DOHH2 (cell line): ENCODE data around the gene SORBS1.

Experiments used
- H3F3A ChIP-seq: fragments of 200-600 bp; sonication (generic), shearing (Covaris generic); 2 replicates; pipeline ENCODE4 v1.6.0; 2016; ENCODE audit warnings: antibody characterized with exemption, mild to moderate bottlenecking; ENCODE audit not compliant: control insufficient read depth, insufficient read depth
- H3K27ac ChIP-seq: fragments of 200-600 bp; sonication (generic); 2 replicates; pipeline ENCODE4 v1.5.1; 2014; ENCODE audit warnings: low read depth, mild to moderate bottlenecking, low read length, moderate library complexity
- H3K27me3 ChIP-seq: fragments of 200-600 bp; sonication (generic); 2 replicates; pipeline ENCODE4 v1.6.1; 2014; ENCODE audit warnings: mild to moderate bottlenecking, low read length, mixed read lengths; ENCODE audit not compliant: control insufficient read depth
- H3K36me3 ChIP-seq: fragments of 200-600 bp; sonication (generic); 2 replicates; pipeline ENCODE4 v1.6.1; 2014; ENCODE audit warnings: mild to moderate bottlenecking, low read length, moderate library complexity, mixed read lengths; ENCODE audit not compliant: control insufficient read depth
- H3K4me1 ChIP-seq: fragments of 200-600 bp; sonication (generic); 2 replicates; pipeline ENCODE4 v1.6.1; 2014; ENCODE audit warnings: mild to moderate bottlenecking, low read length, mixed read lengths; ENCODE audit not compliant: control insufficient read depth
- H3K4me2 ChIP-seq: fragments of 200-600 bp; sonication (generic); 2 replicates; pipeline ENCODE4 v1.6.0; 2014; ENCODE audit warnings: mild to moderate bottlenecking, low read length, moderate library complexity
- H3K4me3 ChIP-seq: fragments of 200-600 bp; sonication (generic); 2 replicates; pipeline ENCODE4 v1.5.1; 2014; ENCODE audit warnings: mild to moderate bottlenecking, low read length, mixed read lengths
- H3K79me2 ChIP-seq: fragments of 200-600 bp; sonication (generic); 2 replicates; pipeline ENCODE4 v1.6.1; 2014; ENCODE audit warnings: mild to moderate bottlenecking, low read length, mixed read lengths; ENCODE audit not compliant: control insufficient read depth
- H3K9me2 ChIP-seq: fragments of 200-600 bp; sonication (generic); replicated peaks from 2 replicates; pipeline ENCODE4 v1.6.1; 2014; ENCODE audit warnings: mild to moderate bottlenecking, low read length, mixed read lengths; ENCODE audit not compliant: control insufficient read depth
- H3K9me3 ChIP-seq: fragments of 200-600 bp; sonication (generic); 2 replicates; pipeline ENCODE4 v1.6.1; 2014; ENCODE audit warnings: antibody characterized with exemption, low read length, mixed read lengths; ENCODE audit not compliant: control insufficient read depth, insufficient read depth
- H4K20me1 ChIP-seq: fragments of 200-600 bp; sonication (generic); 2 replicates; pipeline ENCODE4 v1.6.0; 2014; ENCODE audit warnings: low read depth, mild to moderate bottlenecking, antibody characterized with exemption, low read length, moderate library complexity; ENCODE audit not compliant: control insufficient read depth, insufficient read depth
- CTCF ChIP-seq: fragments of 200-600 bp; sonication (generic); IDR thresholded peaks from one replicate; pipeline ENCODE4 v1.5.1; 2014; ENCODE audit warnings: antibody characterized with exemption, mild to moderate bottlenecking, low read depth, low read length; ENCODE audit not compliant: poor library complexity, severe bottlenecking
- EZH2phosphoT487 ChIP-seq: fragments of 200-600 bp; sonication (generic); IDR thresholded peaks from 2 replicates; pipeline ENCODE4 v1.6.1; 2017; ENCODE audit warnings: borderline replicate concordance, mild to moderate bottlenecking, antibody characterized with exemption, low read length, moderate library complexity, mixed read lengths

SORBS1 gene

GRCh38 chr10:95303950-95304349, 257.2 kb downstream of the SORBS1 start:
- Histone ChIP-seq H3K79me2 (no peaks in the 10 kb centered on the region), H3K4me1 (no peaks in the 10 kb centered on the region), H3K36me3 (no peaks in the 10 kb centered on the region), H3K4me2 (no peak overlapping the region), H3K27ac (no peak overlapping the region), H3F3A (no peaks in the 10 kb centered on the region), H3K9me3 (no peaks in the 10 kb centered on the region), H3K4me3 (no peak overlapping the region), H4K20me1 (no peaks in the 10 kb centered on the region), H3K9me2 (no peaks in the 10 kb centered on the region), H3K27me3 (no peaks in the 10 kb centered on the region)
- TF ChIP-seq EZH2phosphoT487 = no peak
- TF ChIP-seq CTCF = no peak

GRCh38 chr10:95303535-95303934, 257.6 kb downstream of the SORBS1 start:
- H3K27me3 ChIP-seq = no peaks in the 10 kb centered on the region
- H3K9me2 ChIP-seq = no peaks in the 10 kb centered on the region
- H3K36me3 ChIP-seq = no peaks in the 10 kb centered on the region
- H3K4me3 ChIP-seq = no peak overlapping the region
- no peak overlapping the region for H3K27ac ChIP-seq
- no peak for TF ChIP-seq EZH2phosphoT487
- TF ChIP-seq CTCF = no peak
- no peaks in the 10 kb centered on the region for H3F3A ChIP-seq
- no peaks in the 10 kb centered on the region for H3K9me3 ChIP-seq
- H3K4me1 ChIP-seq = no peaks in the 10 kb centered on the region
- H4K20me1 ChIP-seq = no peaks in the 10 kb centered on the region
- no peaks in the 10 kb centered on the region for H3K79me2 ChIP-seq
- no peak overlapping the region for H3K4me2 ChIP-seq

DNA sequence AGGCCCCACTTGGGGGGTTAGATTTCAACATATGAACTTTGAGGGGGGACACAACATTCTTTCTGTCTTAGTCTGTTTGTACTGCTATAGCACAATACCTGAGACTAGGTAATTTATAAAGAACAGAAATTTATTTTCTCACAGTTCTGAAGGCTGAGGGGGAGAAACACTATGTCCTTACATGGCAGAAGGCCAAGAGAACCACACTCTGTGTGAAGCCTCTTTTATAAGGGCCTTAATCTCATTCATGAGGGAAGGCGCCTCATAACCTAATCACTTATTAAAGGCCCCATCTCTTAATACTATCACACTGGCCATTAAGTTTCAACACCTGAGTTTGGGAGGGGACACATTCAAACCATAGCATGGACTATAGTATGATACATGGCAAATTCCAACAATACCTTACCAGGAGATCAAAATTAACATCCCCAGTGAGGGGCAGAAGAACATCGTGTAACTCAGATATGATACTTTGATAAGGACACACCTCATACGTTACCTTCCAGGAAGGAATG, 261.1 kb downstream of the SORBS1 start:
- Histone ChIP-seq H3K27me3 (no peaks in the 10 kb centered on the region), H3K9me2 (no peaks in the 10 kb centered on the region), H3K9me3 (no peaks in the 10 kb centered on the region), H3K4me1 (peaks cover 27% of the 10 kb centered on the region), H3K4me2 (no peak overlapping the region), H3K36me3 (no peaks in the 10 kb centered on the region), H3K79me2 (no peaks in the 10 kb centered on the region), H4K20me1 (no peaks in the 10 kb centered on the region), H3F3A (peaks cover 8% of the 10 kb centered on the region), H3K27ac (no peak overlapping the region), H3K4me3 (no peak overlapping the region)
- TF ChIP-seq EZH2phosphoT487 (no peak), CTCF (no peak)
